Measurements from ENCODE around the gene FBXW10.
"Not testable (repeated sequence)": the region's sequence is repeated elsewhere in the genome, so short reads cannot be mapped to it uniquely, and the experiment has no call there.

- not testable (repeated sequence) for TF ChIP-seq CTCF, POLR2A (IDR thresholded peaks at IDR 0.05)
Observed at GRCh38 chr17:18821430-18821829, 77.6 kb downstream of the FBXW10 start.

Data from thyroid gland (tissue), 4 donors.